Neural cell (in vitro differentiated cells): Measurements from ENCODE around the gene RTTN.

Source experiments
- CTCF ChIP-seq: fragments of 450-650 bp; IDR thresholded peaks from 2 replicates; pipeline ENCODE4 v1.5.1; 2014; ENCODE audit warnings: antibody characterized with exemption, mild to moderate bottlenecking, moderate library complexity; ENCODE audit not compliant: poor library complexity, severe bottlenecking
- EP300 ChIP-seq: fragments of 450-650 bp; conservative IDR thresholded peaks from 2 replicates; pipeline ENCODE4 v1.6.1; 2014; ENCODE audit warnings: antibody characterized with exemption, mild to moderate bottlenecking, moderate library complexity; ENCODE audit not compliant: poor library complexity, severe bottlenecking
- EZH2 ChIP-seq: fragments of 200-600, 300-800 bp; shearing (Covaris generic), sonication (generic); IDR thresholded peaks from 2 replicates; pipeline ENCODE4 v1.6.1; 2014; ENCODE audit warnings: antibody characterized with exemption, low read length, borderline replicate concordance, mild to moderate bottlenecking; ENCODE audit not compliant: insufficient read depth, poor library complexity, severe bottlenecking
- MXI1 ChIP-seq: fragments of 450-650 bp; conservative IDR thresholded peaks from 2 replicates; pipeline ENCODE4 v1.6.1; 2014; ENCODE audit warnings: antibody characterized with exemption, mild to moderate bottlenecking; ENCODE audit not compliant: poor library complexity, severe bottlenecking
- POLR2AphosphoS5 ChIP-seq: IDR thresholded peaks from 2 replicates; pipeline ENCODE4 v1.6.1; 2012
- RAD21 ChIP-seq: fragments of 450-650 bp; conservative IDR thresholded peaks from 2 replicates; pipeline ENCODE4 v1.6.1; 2014; ENCODE audit warnings: antibody characterized with exemption, mild to moderate bottlenecking, moderate library complexity
- REST ChIP-seq: IDR thresholded peaks from 2 replicates; pipeline ENCODE4 v1.6.1; 2012; ENCODE audit warnings: borderline replicate concordance
- TAF1 ChIP-seq: IDR thresholded peaks from 2 replicates; pipeline ENCODE4 v1.6.1; 2012; ENCODE audit warnings: low read depth

GRCh38 chr18:70197844-70198243 lies 7.6 kb downstream of the RTTN start:
- TF ChIP-seq CTCF (no peak), EZH2 (no peak), RAD21 (no peak), POLR2AphosphoS5 (no peak), REST (no peak), EP300 (no peak), TAF1 (no peak), MXI1 (no peak)
